HG02588 (cell line): ENCODE data around the gene TECPR2.

Experiments used
- ATAC-seq: cut with Tn5 transposase; IDR thresholded peaks from one replicate; pipeline ENCODE4 v1.9.1; 2021; ENCODE audit warnings: mild to moderate bottlenecking, moderate library complexity; ENCODE audit not compliant: unreplicated experiment

The TECPR2 gene

GRCh38 chr14:102374264-102374663 is 11.5 kb downstream of the TECPR2 start:
- no peak for ATAC-seq

DNA sequence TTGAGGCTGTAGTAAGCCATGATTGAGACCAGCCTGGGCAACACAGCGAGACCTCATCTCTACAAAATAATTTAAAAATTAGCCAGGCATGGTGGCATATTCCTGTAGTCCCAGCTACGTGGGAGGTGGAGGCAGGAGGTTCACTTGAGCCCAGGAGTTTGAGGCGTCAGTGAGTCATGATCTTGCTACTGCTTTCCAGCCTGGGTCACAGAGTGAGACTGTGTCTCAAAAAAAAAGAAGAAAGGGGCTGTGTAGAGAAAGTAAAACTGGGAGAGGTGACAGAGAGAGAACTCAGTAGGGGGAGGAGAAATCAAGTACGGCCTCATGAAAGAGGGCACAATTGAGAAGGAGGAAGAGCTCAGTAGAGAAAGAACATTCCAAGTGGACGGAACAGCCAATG is 12.4 kb downstream of the TECPR2 start:
- no peak for ATAC-seq

GRCh38 chr14:102377696-102378095 is 15.0 kb downstream of the TECPR2 start:
- ATAC-seq, result no peak

DNA sequence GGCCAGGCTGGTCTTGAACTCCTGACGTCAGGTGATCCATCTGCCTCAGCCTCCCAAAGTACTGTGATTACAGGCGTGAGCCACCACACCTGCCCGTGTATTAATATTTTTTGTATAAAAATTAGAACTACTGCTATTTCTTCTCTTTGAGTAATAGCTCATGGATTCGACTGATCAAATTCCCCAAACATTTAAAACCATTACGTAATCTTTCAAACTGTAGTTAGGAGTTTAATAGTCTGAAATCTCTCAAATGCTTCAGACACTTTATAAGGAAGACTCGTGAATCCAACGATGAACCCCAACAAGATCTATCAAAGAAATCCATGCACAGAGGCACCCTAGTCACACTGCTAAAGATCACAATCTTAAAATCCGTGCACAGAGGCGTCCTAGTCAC is 16.1 kb downstream of the TECPR2 start:
- no peak for ATAC-seq

GRCh38 chr14:102387086-102387485 is 24.3 kb downstream of the TECPR2 start:
- ATAC-seq, result no peak

DNA sequence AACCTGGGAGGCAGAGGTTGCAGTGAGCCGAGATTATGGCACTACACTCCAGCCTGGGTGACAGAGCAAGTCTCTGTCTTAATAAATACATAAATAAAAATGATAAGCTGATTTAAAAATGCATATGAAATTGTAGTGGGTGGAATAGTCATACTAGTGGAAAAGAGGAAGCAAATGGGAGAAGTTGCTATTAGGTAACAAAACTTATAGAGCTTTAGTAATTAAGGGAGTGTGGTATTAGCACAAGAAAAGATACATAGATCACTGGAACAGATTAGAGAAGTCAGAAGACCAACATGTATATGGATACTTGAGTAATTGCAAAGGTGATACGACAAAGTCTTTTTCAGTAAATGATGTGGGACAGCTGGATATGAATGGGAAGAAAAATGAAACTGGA is 26.5 kb downstream of the TECPR2 start:
- ATAC-seq, result no peak

GRCh38 chr14:102390064-102390855 is 27.5 kb downstream of the TECPR2 start:
- ATAC-seq, result no peak

GRCh38 chr14:102392506-102392905 is 29.8 kb downstream of the TECPR2 start:
- no peak for ATAC-seq

GRCh38 chr14:102394717-102395375 is 32.1 kb downstream of the TECPR2 start:
- ATAC-seq, result no peak

DNA sequence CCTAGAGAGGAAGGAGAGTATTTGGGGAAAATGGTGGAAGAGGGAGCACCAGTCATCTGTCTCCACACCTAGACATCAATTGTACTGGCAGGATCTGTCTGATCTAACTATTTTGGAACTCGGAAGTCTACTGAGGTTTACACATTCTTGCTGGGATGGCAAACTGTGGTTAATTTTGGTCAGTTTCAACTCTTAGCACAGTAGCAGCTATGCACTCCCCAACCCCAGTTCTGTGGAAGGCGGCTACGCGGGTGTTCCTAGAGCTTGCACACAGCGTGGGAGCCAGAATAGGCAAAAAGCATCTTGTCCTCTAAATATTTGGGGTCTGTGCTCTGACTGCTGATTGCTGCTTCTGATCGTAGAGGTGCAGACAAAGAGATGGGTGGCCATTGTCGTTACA is 33.8 kb downstream of the TECPR2 start:
- no peak for ATAC-seq

DNA sequence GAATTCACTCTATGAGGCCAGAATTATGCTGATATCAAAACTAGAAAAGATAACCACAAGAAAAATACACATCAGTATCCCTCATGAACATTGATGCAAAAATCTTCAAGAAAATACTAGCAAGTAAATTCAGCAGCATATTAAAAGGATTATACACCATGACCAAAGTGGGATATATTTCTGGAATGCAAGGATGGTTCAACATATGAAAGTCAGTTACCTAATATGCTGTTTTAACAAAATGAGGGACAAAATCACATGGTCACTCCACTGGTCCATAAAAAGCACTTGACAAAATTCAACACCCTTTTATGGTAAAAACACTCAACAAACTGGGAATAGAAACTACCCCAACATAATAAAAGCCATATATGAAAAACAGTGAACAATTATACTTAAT is 40.3 kb downstream of the TECPR2 start:
- no peak for ATAC-seq

GRCh38 chr14:102407258-102407657 is 44.5 kb downstream of the TECPR2 start:
- ATAC-seq, result no peak

GRCh38 chr14:102408724-102409123 is 46.0 kb downstream of the TECPR2 start:
- ATAC-seq, result no peak

DNA sequence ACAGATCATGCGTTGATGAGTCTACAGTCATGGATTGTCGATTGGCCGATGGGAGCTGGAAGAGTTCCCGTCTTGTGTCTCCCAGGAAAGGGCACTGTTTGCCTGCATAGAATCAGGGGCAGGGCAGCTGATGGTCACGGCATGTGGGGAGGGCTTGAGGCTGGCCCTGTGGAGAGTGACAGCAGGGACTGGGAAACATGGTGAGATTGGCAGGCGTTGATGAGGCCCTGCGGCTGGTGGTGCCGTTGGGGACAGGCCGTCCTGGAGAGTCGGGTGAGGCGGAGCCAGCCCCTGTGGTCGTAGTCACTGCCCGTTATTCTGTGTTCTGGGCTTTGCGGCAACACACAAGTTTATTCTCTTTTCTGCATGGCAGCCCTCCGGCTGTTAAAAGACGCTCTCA is 52.9 kb downstream of the TECPR2 start:
- no peak for ATAC-seq

DNA sequence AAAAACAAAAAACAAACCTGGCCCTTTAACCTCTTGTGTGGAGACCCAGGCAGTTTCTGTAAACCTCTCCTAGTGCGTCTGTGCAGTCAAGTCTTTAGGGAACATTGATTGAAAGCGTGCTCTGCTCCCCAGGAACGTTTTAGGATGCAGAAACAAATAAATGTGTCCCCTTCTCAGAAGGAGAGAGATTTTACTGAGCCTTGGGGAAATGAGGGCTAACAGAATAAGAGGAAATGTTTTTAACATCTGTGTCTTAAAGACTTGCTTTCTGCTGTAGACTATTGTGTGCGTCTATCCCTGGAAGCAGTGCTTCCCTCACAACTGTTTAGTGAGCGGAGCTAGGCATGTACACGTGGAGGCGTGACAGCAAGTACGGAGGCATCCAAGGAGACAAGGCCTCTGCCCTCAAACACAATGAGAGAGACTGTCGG is 54.3 kb downstream of the TECPR2 start:
- no peak for ATAC-seq

GRCh38 chr14:102417646-102418045 is 54.9 kb downstream of the TECPR2 start:
- ATAC-seq, result no peak

DNA sequence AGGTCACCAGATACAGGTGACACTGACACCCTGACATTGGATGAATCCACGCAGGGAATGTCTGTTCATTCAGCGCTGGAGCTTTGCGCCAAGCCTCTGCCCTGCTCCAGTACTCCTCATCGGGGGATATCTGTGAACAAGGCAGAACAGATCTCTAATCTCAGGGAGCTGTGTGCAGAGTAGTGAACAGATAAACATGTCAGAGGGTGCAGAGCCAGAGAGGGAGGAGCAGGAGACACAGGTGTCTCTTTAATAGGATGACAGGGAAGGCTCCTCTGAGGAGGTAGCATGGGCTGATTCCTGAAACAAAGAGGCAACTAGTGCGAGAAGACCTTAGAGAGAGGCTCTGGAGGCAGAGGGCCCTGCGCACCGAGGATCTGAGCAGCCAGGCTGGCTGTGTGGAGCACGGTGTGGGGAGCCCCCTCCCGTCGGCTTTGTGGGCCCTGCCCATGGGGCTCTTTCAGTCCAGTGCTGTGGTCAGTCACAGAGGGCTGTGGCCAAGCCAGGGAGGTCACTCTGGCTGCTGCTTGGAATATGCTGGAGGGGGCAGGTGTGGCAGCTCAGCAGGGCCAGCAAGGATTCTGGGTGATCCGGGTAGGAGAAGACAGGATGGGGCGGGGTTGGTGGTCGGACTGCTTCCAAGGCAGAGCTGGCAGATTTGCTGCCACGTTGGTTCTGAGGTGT is 55.6 kb downstream of the TECPR2 start:
- ATAC-seq, result no peak

DNA sequence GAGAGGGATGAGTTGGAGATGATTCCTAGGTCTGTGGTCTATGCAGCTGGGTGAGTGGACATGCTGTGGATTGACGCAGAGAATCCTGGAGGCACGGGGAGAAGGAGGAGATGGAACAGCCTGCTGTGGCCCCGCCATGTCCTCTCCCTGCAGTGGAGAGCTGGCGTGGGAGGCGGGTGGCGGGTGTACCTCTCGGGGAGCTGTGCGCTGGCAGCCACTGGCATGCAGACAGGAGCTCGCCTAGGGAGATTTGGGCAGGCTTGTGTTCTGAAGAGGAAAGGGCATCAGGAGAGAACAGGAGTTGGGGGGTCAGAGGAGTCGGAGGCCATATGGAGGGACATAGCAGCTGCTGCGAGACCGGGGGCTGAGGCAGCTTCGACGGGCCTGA is 56.1 kb downstream of the TECPR2 start:
- no peak for ATAC-seq

DNA sequence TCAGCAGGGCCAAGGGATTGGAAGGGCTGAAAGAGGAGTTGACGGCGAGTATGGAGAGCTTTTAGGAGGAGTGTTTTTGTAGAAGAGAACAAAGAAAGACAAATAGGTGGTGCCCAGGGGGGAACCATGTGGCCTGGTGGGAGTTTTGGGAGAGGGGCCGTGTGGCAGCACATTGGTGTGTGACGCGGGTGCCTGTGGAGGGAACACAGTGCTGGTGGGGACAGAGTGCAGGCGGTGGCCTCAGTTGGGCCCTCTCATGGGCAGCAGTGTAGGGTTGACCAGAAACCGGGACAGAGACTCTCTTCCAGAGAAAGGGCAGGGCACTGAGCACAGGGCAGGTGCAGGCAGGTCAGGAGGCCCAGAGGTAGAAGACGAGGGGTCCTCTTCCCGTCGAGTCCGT is 56.5 kb downstream of the TECPR2 start:
- ATAC-seq, result no peak

DNA sequence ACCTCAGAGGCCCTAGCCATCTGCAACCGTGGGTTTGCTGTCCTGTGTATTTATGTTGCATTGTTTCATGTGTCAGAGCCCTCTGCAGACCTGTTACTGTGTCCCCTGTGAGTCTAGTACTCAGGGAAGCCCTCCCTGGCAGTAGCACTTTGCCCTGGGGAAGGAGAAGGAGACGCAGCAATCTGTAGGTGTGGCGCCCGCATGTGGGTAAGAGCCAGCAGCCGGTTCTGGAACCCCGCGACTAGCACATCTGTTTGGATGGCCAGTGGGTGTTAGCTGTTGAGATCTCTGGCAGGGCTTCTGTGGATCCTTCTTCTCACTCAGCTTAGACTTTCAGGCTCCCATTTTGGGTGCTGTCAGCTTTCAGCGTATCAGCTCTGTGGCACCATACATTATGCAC is 57.0 kb downstream of the TECPR2 start:
- ATAC-seq, result no peak

- no peak for ATAC-seq
Observed at GRCh38 chr14:102421411-102422057, 58.8 kb downstream of the TECPR2 start.
